GM21447 (cell line): ENCODE data around the gene SLCO2B1.

Source experiments
- ATAC-seq: cut with Tn5 transposase; IDR thresholded peaks from one replicate; pipeline ENCODE4 v1.9.1; 2021; ENCODE audit not compliant: unreplicated experiment

SLCO2B1 gene

DNA sequence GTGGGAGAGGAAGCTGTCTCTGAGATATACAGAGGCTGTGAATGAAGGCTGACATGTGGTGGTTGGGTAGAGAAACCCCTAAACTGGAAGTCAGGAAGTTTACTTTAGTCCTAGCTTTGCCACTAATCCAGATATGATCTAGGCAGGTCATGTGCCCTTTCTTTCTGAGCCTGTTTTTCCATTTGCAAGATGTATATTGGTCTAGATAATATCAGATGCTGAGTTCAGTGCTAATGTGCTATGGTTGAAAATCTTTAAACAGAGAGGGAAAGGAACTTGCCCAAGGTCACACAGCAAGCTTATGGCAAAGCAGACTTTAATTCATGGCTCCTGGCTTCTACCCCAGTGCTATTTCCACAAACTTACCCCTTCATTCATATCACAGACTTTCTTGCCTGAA, 63.9 kb downstream of the SLCO2B1 start:
- no peak for ATAC-seq

DNA sequence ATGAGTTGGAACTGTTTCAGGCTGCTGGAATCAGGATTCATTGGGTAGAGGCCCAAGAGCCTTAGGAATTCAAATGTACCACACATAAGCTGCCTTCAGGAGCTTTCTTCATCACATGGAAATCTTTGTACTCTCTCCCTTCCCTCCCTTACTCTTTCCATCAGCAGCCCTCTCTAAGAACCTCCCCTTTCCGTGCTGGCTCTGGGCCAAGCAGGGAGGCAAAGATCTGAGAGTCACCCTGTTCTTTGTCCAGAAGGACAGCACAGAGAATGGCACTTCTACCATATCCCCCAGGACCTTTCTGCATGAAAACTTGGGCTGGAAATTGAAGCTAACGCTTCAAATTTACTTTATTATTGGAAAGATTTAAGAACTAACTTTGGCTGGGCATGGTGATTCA, 69.0 kb downstream of the SLCO2B1 start:
- ATAC-seq, result no peak

- no peak for ATAC-seq
Measured at GRCh38 chr11:75223954-75224643, 73.2 kb downstream of the SLCO2B1 start.

DNA sequence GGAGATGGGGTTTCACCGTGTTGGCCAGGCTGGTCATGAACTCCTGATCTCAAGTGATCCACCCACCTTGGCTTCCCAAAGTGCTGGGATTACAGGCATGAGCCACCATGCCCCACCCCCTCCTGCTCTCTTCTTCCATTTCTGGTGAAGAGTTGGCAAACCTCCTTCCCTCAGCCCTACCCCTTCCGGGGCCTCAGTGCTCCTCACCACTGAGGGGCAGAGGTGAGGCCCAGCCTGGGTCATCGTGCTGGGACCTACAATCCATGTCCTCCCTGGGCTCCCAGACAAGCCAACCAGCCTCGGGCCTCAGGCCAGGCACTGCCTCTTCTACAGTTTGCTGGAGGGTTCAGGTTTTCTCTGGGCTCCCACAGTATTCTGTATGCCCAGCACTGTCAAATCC, 74.9 kb downstream of the SLCO2B1 start:
- no peak for ATAC-seq

DNA sequence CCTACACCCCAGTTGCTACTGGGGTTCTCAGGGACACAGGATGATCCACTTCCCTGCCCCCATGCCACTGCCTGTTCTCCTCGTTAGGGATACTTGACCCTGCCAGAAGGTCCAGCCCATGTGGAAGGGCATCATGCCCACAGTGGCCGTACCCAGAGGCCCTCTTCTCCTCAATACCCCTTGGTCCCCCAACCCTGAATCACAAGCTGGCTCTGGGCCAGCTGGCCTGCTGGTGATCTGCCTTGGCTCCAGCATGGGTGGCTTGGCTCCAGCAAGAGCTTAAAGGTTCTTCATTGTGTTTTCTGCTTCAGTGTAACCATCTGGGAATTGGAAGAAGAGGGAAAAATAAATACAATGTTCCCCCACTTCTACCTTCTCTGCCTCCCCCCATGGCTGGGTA, 78.6 kb downstream of the SLCO2B1 start:
- no peak for ATAC-seq

GRCh38 chr11:75230621-75231020, 79.7 kb downstream of the SLCO2B1 start:
- ATAC-seq, result no peak

- ATAC-seq, result no peak
Measured at GRCh38 chr11:75233754-75234172, 82.9 kb downstream of the SLCO2B1 start.

DNA sequence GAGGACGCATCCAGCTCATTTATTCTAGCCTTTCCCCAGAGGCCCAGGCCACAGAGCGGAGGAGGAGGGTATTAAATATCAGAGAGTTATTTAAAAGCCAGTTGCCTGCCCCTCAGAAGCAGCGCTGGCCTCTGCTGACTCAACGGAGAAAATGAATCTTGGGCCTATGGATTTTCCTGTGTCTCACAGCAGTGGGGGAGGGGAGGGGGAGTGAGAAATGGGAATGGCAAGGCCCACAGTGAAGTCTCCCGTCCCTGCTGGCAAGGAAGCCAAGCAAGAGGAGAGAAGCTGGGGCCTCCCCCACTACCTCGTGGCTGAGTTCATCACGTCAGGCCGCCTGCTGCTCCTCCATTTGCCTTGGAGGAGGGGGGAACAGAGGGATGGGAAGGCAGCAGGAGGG, 85.2 kb downstream of the SLCO2B1 start:
- ATAC-seq, result no peak

GRCh38 chr11:75237050-75237449, 86.1 kb downstream of the SLCO2B1 start:
- no peak for ATAC-seq

DNA sequence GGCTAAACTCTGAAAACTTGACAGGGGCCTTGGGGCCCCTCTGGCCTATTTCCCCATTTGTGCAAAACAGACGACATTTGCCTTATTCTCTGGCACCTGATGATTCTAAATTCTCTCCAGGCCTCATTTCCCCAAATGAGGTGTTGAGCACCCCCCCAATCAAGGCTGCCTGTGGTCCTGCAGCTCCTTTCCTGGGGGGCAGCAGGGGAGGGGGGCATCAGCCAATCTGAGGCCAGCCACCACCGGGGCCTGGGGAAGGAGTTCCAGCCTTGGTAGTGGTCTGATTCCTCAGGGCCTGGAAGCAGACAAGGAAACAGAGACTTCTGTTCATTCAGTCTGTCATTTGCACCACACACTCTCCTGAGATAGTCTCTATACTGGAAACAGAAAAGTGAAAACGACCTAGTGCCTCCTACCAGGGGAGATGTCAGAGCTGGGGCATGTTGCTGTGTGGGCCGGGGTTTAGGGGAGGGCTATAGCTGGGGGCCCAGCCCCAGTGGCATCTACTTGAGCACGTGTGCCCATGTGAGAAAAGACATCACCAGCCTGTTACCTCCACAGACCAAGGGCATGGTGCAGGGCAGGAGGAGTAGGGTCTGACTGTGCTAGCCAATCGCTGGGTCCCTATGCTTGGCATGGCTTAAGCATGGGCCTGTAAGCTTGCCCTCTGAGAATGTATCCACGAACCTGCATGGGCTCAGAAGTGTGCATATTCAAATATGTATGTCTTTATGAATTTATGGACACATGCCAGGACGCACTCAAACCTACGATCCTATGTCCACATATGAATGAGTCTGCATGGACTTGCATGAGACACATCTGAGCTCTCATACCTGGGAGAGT, 87.9 kb downstream of the SLCO2B1 start:
- no peak for ATAC-seq

- ATAC-seq, result no peak
Measured at GRCh38 chr11:75239531-75240290, 88.8 kb downstream of the SLCO2B1 start.

- ATAC-seq, result no peak
Measured at GRCh38 chr11:75240311-75241035, 89.6 kb downstream of the SLCO2B1 start, which contains the start of gene TPBGL. TPBGL (plus strand) TSS chr11:75240774; CDS start chr11:75241050, 276 bp downstream.

DNA sequence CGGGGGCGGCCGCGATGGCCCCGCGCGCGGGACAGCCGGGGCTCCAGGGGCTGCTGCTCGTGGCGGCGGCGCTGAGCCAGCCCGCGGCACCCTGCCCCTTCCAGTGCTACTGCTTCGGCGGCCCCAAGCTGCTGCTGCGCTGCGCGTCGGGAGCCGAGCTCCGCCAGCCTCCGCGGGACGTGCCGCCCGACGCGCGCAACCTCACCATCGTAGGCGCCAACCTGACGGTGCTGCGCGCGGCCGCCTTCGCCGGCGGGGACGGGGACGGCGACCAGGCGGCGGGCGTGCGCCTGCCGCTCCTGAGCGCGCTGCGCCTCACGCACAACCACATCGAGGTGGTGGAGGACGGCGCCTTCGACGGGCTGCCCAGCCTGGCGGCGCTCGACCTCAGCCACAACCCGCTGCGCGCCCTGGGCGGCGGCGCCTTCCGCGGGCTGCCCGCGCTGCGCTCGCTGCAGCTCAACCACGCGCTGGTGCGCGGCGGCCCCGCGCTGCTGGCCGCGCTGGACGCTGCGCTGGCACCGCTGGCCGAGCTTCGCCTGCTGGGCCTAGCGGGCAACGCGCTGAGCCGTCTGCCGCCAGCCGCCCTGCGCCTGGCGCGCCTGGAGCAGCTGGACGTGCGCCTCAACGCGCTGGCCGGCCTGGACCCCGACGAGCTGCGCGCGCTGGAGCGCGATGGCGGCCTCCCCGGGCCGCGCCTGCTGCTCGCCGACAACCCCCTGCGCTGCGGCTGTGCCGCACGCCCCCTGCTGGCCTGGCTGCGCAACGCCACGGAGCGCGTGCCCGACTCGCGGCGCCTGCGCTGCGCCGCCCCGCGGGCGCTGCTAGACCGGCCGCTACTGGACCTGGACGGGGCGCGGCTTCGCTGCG, 90.4 kb downstream of the SLCO2B1 start:
- peak; percentile 80 for ATAC-seq

- no peak for ATAC-seq
Measured at GRCh38 chr11:75241906-75242644, 91.2 kb downstream of the SLCO2B1 start.

GRCh38 chr11:75242722-75243600, 92.1 kb downstream of the SLCO2B1 start:
- no peak for ATAC-seq

DNA sequence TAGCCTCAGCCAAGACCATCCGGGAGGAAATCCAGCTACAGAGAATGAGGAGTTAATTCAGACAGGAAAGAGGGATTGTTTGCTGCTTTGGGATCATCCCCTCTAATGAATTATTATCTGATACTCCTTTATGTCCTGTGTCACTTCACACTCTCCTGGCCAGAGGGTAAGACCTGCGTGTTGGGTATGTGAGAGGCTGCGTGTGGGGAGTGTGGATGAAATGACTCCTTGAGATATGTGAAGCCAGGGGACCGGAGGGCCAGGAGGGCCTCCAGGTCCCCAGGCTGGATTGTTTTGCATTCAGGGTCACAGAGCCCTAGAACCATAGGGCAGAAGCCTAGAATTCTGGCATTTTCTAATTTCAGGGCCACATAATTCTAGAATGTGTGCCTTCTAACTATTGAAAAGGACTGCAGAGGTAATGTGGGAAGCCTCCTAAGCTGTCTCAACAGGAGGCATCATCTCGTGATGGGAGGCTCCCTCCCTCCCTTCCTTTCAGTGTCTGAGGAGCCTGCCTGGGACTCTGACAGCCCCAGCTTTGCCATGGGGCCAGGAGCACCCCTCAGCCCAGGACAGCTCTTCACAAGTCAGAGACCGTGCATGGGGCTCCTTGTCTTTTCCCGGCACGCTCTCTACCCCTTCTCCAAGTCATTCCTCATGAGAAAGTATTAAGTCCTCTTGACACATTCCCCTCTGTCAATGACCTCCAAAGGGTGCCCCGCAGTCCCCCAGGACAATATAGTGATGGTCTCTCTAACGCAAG, 93.3 kb downstream of the SLCO2B1 start:
- ATAC-seq, result no peak

- ATAC-seq, result no peak
Measured at GRCh38 chr11:75245356-75246005, 94.6 kb downstream of the SLCO2B1 start.
